ENCODE measurements around the gene VGLL1.
A peak's percentile ranks its signal among the peaks of the same experiment; 100 is the strongest.

Gene VGLL1

GRCh38 chrX:136531951-136532350 is at the start of gene VGLL1:
TSS of gene VGLL1 (plus strand) at chrX:136532215. CDS start at chrX:136536021, 3,806 bp downstream.
- no peak for DNase-seq (ENCODE audit: low read depth in 2 of 2)

GRCh38 chrX:136487647-136488046 is 44.4 kb upstream of the VGLL1 start, which contains the start of gene BRS3:
TSS of gene BRS3 (plus strand) at chrX:136487947. CDS start at chrX:136488115, 168 bp downstream.
- DNase-seq (ENCODE audit: low read depth in 2 of 2), result no peak

GRCh38 chrX:136488706-136489105 is 43.3 kb upstream of the VGLL1 start:
- no peak for DNase-seq (ENCODE audit: low read depth in 2 of 2)

GRCh38 chrX:136491832-136492231 is 40.2 kb upstream of the VGLL1 start:
- no peak for DNase-seq (ENCODE audit: low read depth in 2 of 2)

- DNase-seq (ENCODE audit: low read depth in 2 of 2), result no peak
Measured at GRCh38 chrX:136493011-136493410, 39.0 kb upstream of the VGLL1 start.

GRCh38 chrX:136495043-136495442 is 37.0 kb upstream of the VGLL1 start:
- DNase-seq (ENCODE audit: low read depth in 2 of 2), result no peak

GRCh38 chrX:136496186-136496763 is 35.7 kb upstream of the VGLL1 start:
- DNase-seq (ENCODE audit: low read depth in 2 of 2), result no peak

- DNase-seq (ENCODE audit: low read depth in 2 of 2), result peak; percentile 55 to 69
Measured at GRCh38 chrX:136496764-136497555, 35.1 kb upstream of the VGLL1 start.

- no peak for DNase-seq (ENCODE audit: low read depth in 2 of 2)
Measured at GRCh38 chrX:136497556-136498052, 34.4 kb upstream of the VGLL1 start, which contains the start of gene HTATSF1. TSS of gene HTATSF1 (plus strand) at chrX:136497592. CDS start at chrX:136497685, 93 bp downstream.

GRCh38 chrX:136519069-136519468 is 12.9 kb upstream of the VGLL1 start:
- no peak for DNase-seq (ENCODE audit: low read depth in 2 of 2)

GRCh38 chrX:136523770-136524169 is 8.2 kb upstream of the VGLL1 start:
- DNase-seq (ENCODE audit: low read depth in 2 of 2), result no peak

GRCh38 chrX:136525738-136526606 is 6.0 kb upstream of the VGLL1 start:
- DNase-seq (ENCODE audit: low read depth in 2 of 2), result no peak

GRCh38 chrX:136528645-136529315 is 3.2 kb upstream of the VGLL1 start:
- DNase-seq (ENCODE audit: low read depth in 2 of 2), result no peak

GRCh38 chrX:136529795-136530194 is 2.2 kb upstream of the VGLL1 start:
- no peak for DNase-seq (ENCODE audit: low read depth in 2 of 2)

GRCh38 chrX:136534131-136534530 is 2.1 kb downstream of the VGLL1 start:
- no peak for DNase-seq (ENCODE audit: low read depth in 2 of 2)

GRCh38 chrX:136538811-136539210 is 6.8 kb downstream of the VGLL1 start:
- no peak for DNase-seq (ENCODE audit: low read depth in 2 of 2)

GRCh38 chrX:136540226-136540625 is 8.2 kb downstream of the VGLL1 start:
- no peak for DNase-seq (ENCODE audit: low read depth in 2 of 2)

- DNase-seq (ENCODE audit: low read depth in 2 of 2), result no peak
Measured at GRCh38 chrX:136541294-136541693, 9.3 kb downstream of the VGLL1 start.

- DNase-seq (ENCODE audit: low read depth in 2 of 2), result no peak
Measured at GRCh38 chrX:136542281-136542680, 10.3 kb downstream of the VGLL1 start.

GRCh38 chrX:136546371-136546781 is 14.4 kb downstream of the VGLL1 start:
- no peak for DNase-seq (ENCODE audit: low read depth in 2 of 2)

GRCh38 chrX:136549226-136549625 is 17.2 kb downstream of the VGLL1 start:
- DNase-seq (ENCODE audit: low read depth in 2 of 2), result no peak
